ENCODE measurements around the gene GREM2.

DNA sequence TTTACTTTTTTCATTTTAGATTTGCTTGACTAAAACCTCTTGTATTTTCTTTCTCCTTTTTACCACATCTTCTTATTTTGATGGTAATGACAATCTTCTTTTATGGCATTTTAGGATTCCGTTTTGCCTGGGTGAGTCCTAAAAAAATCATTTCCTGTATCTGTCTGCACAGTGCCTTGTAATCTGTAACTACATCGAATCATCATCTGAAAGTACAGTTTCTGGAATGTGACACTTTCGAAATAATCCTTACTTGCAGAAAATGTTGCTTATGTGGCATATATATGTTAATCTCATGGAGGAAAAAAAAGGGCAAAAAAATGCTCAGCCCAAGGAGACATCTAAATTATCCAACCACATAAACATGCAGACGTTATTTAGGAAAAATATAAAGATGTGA lies 29.0 kb downstream of the GREM2 start:
- no peak for TF ChIP-seq POLR2A (IDR thresholded peaks at IDR 0.05)
- TF ChIP-seq, protein P1, sequence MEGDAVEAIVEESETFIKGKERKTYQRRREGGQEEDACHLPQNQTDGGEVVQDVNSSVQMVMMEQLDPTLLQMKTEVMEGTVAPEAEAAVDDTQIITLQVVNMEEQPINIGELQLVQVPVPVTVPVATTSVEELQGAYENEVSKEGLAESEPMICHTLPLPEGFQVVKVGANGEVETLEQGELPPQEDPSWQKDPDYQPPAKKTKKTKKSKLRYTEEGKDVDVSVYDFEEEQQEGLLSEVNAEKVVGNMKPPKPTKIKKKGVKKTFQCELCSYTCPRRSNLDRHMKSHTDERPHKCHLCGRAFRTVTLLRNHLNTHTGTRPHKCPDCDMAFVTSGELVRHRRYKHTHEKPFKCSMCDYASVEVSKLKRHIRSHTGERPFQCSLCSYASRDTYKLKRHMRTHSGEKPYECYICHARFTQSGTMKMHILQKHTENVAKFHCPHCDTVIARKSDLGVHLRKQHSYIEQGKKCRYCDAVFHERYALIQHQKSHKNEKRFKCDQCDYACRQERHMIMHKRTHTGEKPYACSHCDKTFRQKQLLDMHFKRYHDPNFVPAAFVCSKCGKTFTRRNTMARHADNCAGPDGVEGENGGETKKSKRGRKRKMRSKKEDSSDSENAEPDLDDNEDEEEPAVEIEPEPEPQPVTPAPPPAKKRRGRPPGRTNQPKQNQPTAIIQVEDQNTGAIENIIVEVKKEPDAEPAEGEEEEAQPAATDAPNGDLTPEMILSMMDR (IDR thresholded peaks at IDR 0.05) = no peak
- TF ChIP-seq POLR2AphosphoS5 (IDR thresholded peaks at IDR 0.05) = no peak

All from prostate gland (tissue), 2 donors.